NCI-H1436 treated with DMSO at 0.1 percent for 48 hours (cell line): ENCODE measurements around the gene ATG10.
"Not testable (repeated sequence)": the region's sequence is repeated elsewhere in the genome, so short reads cannot be mapped to it uniquely, and the experiment has no call there.

Experiments used
- DNase-seq: peaks from one replicate; lab custom pipeline; 2025; lab: John Stamatoyannopoulos, UW

Gene ATG10

GRCh38 chr5:82129723-82130285 lies 158.0 kb downstream of the ATG10 start:
- no peak for DNase-seq

DNA sequence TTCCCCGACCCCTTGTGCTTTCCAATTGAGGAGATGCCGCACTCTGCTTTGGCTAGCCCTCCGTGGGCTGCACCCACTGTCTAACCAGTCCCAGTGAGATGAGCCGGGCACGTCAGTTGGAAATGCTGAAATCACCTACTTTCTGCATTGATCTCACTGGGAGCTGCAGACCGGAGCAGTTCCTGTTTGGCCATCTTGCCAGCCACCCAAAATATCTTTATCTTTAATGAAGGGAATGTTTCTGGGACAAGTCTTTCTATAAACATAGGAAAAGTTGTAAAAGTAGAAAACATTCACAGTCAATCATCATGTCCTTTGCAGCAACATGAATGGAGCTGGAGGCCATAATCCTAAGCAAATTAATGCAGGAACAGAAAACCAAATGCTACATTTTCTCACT lies 158.8 kb downstream of the ATG10 start:
- DNase-seq, result no peak

- no peak for DNase-seq
These were observed 165.4 kb downstream of the ATG10 start for GRCh38 chr5:82137205-82137604.

GRCh38 chr5:82139837-82140236 lies 168.0 kb downstream of the ATG10 start:
- DNase-seq, result not testable (repeated sequence)

- no peak for DNase-seq
These were observed 170.5 kb downstream of the ATG10 start for GRCh38 chr5:82142217-82142841.

DNA sequence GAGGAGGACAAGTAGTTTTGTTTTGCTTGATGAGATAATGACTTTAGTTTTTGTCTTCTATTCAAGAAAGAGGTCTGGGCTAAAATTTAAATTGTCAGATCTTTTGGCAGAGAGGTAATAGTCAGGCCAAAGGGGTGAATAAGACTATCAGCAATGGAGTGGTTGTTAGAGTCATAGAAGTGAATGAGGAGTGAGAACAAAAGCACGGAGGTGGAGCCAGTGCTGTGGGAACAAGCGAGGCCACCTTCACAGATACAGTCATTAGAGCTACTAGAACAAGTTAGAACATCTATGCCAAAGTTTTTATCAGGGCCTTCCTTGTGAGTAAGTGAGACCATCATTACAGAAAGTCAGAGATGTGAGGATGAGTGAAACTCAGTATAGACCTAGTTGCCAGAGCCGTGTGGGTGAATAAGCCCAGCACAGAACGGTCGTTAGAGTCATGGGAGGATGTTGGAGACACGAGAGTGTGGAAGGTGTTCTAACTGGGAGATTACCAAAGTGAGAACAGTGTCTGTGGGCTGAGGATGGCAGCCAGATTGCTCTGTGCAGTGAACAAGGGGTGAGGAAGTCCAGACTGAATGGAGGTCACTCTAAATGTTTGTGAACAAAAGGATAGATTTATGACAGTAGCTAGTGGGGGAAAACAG lies 171.2 kb downstream of the ATG10 start:
- no peak for DNase-seq

DNA sequence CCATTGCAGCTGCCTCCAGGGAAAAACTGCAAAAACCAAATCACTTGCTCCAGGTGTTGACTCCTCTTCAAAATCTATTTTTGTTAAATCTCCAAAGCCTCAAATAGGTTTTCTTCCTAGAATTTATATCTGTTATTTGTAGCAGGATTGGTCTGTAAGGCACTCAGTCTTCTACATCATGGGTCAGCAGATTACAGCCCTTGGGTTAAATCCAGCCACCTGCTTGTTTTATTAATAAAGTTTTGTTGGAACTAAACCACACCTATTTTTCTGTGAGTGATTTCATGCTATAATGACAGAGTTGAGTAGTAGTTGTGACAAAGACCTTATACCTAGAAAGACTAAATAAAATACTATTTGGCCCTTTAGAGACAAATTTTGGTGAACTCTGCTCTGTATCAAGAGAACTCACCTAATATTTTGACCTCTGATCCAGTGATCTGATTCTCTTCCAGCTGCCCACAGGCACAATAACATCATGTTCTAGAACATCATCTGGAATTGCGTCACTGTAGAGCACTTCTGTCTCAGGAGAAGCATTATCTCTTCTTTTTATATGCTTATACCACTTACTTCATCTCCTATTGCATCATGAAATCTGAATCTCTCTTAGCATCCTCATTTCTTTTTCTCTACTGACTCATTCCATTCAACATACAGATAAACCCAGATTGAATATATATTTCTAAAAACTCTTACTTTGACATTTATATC lies 176.2 kb downstream of the ATG10 start:
- DNase-seq, result no peak

DNA sequence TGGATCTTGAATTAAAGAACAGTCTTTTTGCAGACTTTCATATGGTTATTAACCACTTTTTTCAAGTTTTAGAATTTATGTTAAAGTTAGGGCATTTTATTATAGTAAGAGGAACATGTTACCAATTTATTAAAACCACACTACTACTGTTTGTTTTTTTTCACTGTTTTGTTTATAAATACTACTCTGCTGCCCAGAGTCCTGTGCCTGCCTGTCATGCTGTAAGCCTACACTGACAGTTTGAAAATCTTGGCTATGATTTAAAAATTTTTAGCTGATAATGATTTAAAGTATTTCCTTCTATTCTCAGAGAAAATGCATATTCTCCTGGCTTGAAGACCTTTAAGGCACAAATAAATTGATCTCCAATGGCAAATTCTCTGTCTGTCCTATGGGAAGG lies 177.6 kb downstream of the ATG10 start:
- DNase-seq, result no peak

DNA sequence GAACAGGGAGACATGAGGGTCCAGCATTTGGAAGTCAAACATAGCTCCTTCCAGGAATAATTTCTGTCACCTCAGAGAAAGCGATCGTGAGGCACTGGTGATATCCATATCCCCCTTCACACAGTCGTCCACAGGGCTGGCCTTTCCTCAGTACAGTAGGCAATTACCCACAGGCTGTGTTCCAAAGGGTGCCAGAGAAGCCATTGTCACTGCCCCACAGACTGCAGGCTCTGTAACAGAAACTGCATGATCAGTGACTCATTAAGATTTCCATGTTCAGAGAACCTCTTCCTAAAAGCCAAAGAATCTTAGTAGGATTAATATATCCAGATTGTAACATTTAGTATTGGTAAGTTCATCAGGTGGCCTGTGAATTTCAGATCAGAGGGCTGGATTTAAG lies 178.7 kb downstream of the ATG10 start:
- DNase-seq, result no peak

- no peak for DNase-seq
These were observed 179.4 kb downstream of the ATG10 start for GRCh38 chr5:82151204-82151603.

- DNase-seq, result no peak
These were observed 179.8 kb downstream of the ATG10 start for GRCh38 chr5:82151662-82152061.

GRCh38 chr5:82152978-82153481 lies 181.2 kb downstream of the ATG10 start:
- DNase-seq, result no peak

DNA sequence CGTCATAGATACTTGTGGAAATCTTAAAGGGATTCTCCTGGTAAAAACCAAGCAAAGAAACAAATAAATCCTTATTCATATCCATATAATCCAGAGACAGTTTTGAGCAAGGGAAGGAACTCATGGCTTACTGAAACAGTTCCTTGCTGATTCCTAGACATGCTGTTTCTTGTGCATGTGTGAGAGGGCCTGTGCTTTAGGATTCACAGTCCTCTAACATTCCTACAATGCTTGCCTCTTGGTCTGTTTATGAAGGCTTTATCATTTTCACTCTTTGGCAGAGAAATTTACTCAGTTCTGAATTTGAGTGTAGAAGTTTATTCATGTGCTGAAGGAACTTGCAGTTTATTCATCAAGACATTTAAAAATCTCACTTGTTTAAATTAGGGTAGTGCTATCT lies 183.0 kb downstream of the ATG10 start:
- no peak for DNase-seq

DNA sequence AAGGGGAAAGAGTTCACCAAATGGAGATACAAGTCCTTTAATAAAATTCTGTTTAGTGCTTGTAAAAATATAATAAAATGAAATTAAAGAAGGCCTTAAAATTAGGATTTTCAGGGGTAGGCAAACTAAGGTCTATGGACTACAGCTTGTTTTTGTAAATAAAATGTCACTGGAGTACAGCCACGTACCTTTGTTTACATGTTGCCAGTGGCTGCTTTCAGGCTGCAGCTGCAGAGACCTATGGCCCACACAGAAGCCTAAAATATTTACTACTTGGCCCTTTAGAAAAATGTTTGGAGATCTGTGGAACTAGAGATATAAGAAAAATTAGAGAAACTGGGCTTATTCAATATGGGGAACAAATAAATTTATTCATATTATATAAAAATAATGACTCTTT lies 183.5 kb downstream of the ATG10 start:
- no peak for DNase-seq

DNA sequence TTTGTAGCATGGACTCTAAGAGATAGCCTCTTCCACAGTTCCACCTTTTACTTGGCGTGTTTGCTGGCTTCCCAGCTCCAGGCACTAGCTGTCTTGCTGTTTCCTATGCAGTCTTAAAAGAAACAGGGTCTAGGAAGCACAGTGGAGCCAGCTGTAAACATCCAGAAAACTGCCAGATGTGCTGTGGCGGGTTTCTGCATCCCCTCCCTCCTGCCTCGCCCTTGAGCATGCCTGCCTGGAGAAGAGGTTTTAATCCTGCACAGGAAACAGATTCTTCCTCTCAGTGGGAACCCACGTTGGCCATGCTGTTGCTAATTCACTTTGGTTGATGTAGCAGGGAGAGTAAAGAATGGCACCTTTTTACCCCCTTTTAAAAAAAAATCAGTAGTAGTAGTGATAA lies 185.1 kb downstream of the ATG10 start:
- DNase-seq, result no peak

DNA sequence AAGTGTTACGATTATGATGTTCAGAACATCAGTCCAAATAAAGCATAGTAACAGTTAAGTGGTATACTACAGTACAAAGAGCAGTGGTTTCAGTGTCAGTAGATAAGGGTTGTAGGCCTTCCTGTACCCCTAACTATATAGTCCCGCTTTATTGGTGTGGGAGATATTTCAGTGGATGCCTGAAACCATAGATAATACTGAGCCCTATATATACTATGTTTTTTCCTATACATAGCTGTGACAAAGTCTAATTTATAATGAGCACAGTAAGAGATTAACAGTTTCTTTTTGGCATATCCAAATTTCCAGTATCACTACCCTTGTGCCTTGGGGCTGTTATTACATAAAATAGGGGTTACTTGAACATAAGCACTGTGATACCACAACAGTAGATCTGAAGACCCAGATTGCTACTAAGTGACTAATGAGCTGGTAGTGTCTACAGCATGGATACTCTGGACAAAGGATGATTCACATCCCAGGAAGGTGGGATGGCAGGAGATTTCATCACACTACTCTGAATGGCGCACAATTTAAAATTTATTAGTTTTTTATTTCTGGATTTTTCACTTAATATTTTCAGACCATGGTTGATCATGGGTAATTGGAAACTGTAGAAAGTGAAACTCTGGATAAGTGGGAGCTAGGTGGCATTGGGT lies 187.1 kb downstream of the ATG10 start:
- DNase-seq, result no peak

- DNase-seq, result no peak
These were observed 189.1 kb downstream of the ATG10 start for GRCh38 chr5:82160948-82161347.

DNA sequence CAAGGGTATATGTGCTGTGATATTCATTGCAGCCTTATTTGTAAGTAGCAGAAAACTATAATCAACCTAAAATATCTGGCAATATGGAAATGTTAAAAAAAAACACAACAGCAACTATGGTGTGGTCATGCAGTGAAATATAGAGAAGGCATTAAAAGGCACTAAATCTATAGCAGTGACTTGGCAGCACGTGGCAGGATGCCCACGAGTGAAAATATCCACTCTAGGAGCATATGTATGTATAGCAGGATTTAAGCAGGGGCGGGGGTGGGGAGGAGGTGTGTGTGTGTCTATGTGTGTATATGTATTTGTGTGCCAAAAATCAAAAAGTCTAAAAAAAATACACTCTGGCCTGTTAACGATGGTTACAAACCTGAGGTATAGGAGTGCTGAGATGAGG lies 190.8 kb downstream of the ATG10 start:
- no peak for DNase-seq

DNA sequence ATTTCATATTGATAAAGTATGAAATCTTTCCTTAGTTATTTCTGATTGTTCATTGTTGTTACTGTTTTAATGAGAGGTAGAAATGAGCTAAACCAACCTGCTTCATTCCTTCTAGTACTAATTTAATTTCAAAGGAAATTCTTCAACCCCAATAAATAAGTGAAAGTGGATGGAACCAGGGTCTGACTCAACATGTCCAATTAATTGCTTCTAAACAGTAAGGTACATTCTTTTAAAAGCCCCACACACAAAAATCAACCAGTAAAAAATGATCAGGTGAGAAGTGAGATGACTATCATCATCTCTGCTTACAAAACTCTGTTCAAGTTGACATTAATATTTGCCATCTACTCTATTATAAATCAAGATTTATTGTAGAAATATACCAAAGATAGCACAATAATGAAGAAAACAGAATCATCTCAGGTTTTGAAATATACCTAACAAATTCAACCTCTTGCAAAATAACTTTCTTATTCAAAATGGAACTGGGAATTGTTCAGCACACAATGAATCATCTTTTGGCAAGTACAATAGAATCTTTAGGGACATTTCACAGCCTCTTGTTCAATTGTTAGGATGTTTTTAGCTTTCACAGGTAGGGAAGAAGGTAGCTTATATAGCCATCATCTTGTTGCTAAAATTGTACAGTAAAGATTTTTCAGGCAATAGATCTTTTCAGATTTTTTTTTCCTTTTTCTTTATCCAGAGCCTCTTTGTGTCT lies 191.8 kb downstream of the ATG10 start:
- no peak for DNase-seq

DNA sequence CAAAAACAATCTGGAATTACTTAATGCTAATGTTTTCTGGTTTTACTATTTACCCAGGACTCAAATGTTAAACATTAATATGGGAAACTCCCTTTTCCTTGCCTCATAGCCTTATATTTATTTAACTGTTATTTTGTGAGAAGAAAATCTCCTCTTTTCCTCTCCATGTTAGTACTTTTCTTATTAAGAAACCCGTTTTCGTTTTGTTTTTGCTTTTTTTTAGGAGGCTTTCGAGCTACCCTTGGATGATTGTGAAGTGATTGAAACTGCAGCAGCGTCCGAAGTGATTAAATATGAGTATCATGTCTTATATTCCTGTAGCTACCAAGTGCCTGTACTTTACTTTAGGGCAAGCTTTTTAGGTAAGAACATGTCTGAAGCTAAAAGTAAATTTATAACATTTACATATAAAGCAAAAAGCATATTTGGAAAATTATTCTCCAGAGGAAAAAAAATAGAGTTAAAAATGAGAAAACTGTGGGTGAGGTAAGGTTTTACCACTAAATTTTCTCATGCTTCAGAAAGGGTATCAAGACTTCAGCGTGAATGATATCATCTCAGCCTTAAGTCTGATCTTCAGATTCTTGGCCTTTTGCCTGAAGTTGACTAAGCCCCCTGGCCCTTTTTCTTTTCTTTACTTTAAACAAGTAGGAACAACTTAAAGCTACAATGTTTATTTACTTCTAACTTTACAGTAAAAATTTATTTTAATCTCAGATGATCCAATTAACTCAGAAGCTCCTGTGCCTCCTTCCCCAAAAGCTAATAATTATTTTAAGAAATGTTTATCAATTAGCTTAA lies 192.6 kb downstream of the ATG10 start:
- no peak for DNase-seq
